GM12878 (cell line): ENCODE data around the gene NXPH1.

Source experiments
- CBX5 ChIP-seq: sonication (generic); IDR thresholded peaks from 2 replicates; pipeline ENCODE4 v1.6.1; 2016; ENCODE audit warnings: low read depth, moderate library complexity, mild to moderate bottlenecking, inconsistent platforms
- CEBPB ChIP-seq, 2 experiments: fragments of 150-350 bp in 1 of 2; IDR thresholded peaks; 2 replicates each; pipeline ENCODE4 v1.6.1; 2012 to 2014; ENCODE audit warnings: low read depth in 2 of 2, low read length in 2 of 2, borderline replicate concordance in 1 of 2, inconsistent platforms in 1 of 2
- CTCF ChIP-seq, 3 experiments: IDR thresholded peaks in 2 of 3; conservative IDR thresholded peaks in 1 of 3; 2 replicates each; pipeline ENCODE4 v1.5.1; 2011; ENCODE audit warnings: low read depth in 3 of 3, low read length in 3 of 3, mild to moderate bottlenecking in 3 of 3, control low read depth in 2 of 3, moderate library complexity in 2 of 3, inconsistent platforms in 1 of 3, mixed read lengths in 1 of 3; ENCODE audit not compliant: control insufficient read depth in 2 of 3, insufficient read depth in 1 of 3; ENCODE audit errors: extremely low read depth in 1 of 3
- ELK1 ChIP-seq: IDR thresholded peaks from 2 replicates; pipeline ENCODE4 v1.6.1; 2012; ENCODE audit warnings: low read depth, low read length, improper control_type of control experiment
- GABPA ChIP-seq: IDR thresholded peaks from 2 replicates; pipeline ENCODE4 v1.6.1; 2014; ENCODE audit warnings: antibody characterized with exemption, low read depth, mild to moderate bottlenecking, inconsistent platforms
- POLR2A ChIP-seq: IDR thresholded peaks from 2 replicates; pipeline ENCODE4 v1.6.1; 2011; ENCODE audit warnings: low read depth, mild to moderate bottlenecking, low read length
- SIN3A ChIP-seq: IDR thresholded peaks from 2 replicates; pipeline ENCODE4 v1.6.1; 2012; ENCODE audit warnings: low read depth, low read length, improper control_type of control experiment
- TAF1 ChIP-seq: IDR thresholded peaks from 2 replicates; pipeline ENCODE4 v1.6.1; 2011; ENCODE audit warnings: mild to moderate bottlenecking, low read depth, low read length, borderline replicate concordance
- TCF3 ChIP-seq: IDR thresholded peaks from 2 replicates; pipeline ENCODE4 v1.6.1; 2012; ENCODE audit warnings: low read depth, mild to moderate bottlenecking, low read length, borderline replicate concordance; ENCODE audit not compliant: insufficient read depth
- USF1 ChIP-seq: IDR thresholded peaks from 2 replicates; pipeline ENCODE4 v1.6.1; 2011; ENCODE audit warnings: borderline replicate concordance, low read depth, mild to moderate bottlenecking, moderate library complexity, mixed read lengths, low read length; ENCODE audit not compliant: insufficient read depth; ENCODE audit errors: extremely low read length
- YBX1 ChIP-seq: fragments of 450-650 bp; IDR thresholded peaks from 2 replicates; pipeline ENCODE4 v1.6.1; 2016; ENCODE audit warnings: antibody characterized with exemption
- YY1 ChIP-seq: IDR thresholded peaks from 2 replicates; pipeline ENCODE4 v1.6.1; 2011; ENCODE audit warnings: low read depth, mild to moderate bottlenecking, low read length
- ZBTB40 ChIP-seq: fragments of 450-650 bp; IDR thresholded peaks from 2 replicates; pipeline ENCODE4 v1.6.1; 2016; ENCODE audit warnings: mild to moderate bottlenecking, moderate library complexity, borderline replicate concordance
- ZNF384 ChIP-seq: IDR thresholded peaks from 2 replicates; pipeline ENCODE4 v1.6.1; 2012; ENCODE audit warnings: low read depth, mild to moderate bottlenecking, low read length, improper control_type of control experiment, borderline replicate concordance

- no peak for TF ChIP-seq CTCF (IDR thresholded peaks at IDR 0.05 in 2 of 3, conservative IDR thresholded peaks at IDR 0.05 in 1 of 3; ENCODE audit: control insufficient read depth in 2 of 3, extremely low read depth in 1 of 3, insufficient read depth in 1 of 3, low read depth in 3 of 3, low read length in 3 of 3)
- TF ChIP-seq YBX1: no peak
- no peak for TF ChIP-seq CBX5
- TF ChIP-seq ZBTB40: no peak
- no peak for TF ChIP-seq TCF3
- TF ChIP-seq YY1: no peak
- TF ChIP-seq USF1: no peak
- no peak for TF ChIP-seq SIN3A
- TF ChIP-seq CEBPB (IDR thresholded peaks at IDR 0.05; ENCODE audit: borderline replicate concordance in 1 of 2, low read depth in 2 of 2, low read length in 2 of 2): no peak
- no peak for TF ChIP-seq GABPA
- TF ChIP-seq TAF1: no peak
- no peak for TF ChIP-seq ZNF384
- TF ChIP-seq ELK1: no peak
- no peak for TF ChIP-seq POLR2A
These were observed 115.6 kb downstream of the NXPH1 start for GRCh38 chr7:8549046-8549445.
